ENCODE data around the gene SYT11. TPM values are rescaled to one million over a fixed set of nuclear protein-coding genes. Genes with fewer than 3 reads are reported as not detected.

Gene SYT11
- total RNA-seq, 1 experiment from 2014 or later = 6.1 TPM

- H3K36me3 Mint-ChIP-seq = peaks cover 63% of the 10 kb centered on the region
- no peaks in the 10 kb centered on the region for H3K9me3 Mint-ChIP-seq
- no peak overlapping the region for H3K27ac Mint-ChIP-seq
- no peak for TF ChIP-seq MYBL2 (CRISPR knock-in tag; IDR thresholded peaks at IDR 0.05)
- no peak for TF ChIP-seq PREB (CRISPR knock-in tag; IDR thresholded peaks at IDR 0.05; ENCODE audit: borderline replicate concordance)
- no peak for TF ChIP-seq E2F5 (CRISPR knock-in tag; IDR thresholded peaks at IDR 0.05)
- no peak for TF ChIP-seq OVOL2 (CRISPR knock-in tag; IDR thresholded peaks at IDR 0.05; ENCODE audit: borderline replicate concordance)
- TF ChIP-seq ATF2 (CRISPR knock-in tag; IDR thresholded peaks at IDR 0.05; ENCODE audit: borderline replicate concordance, low read depth) = no peak
- no peak for TF ChIP-seq ZNF423 (CRISPR knock-in tag; IDR thresholded peaks at IDR 0.05)
- TF ChIP-seq CBFB (CRISPR knock-in tag; IDR thresholded peaks at IDR 0.05; ENCODE audit: low read depth) = no peak
- no peak for TF ChIP-seq AR (CRISPR knock-in tag; IDR thresholded peaks at IDR 0.05)
- no peak for TF ChIP-seq SOX15 (CRISPR knock-in tag; IDR thresholded peaks at IDR 0.05)
- TF ChIP-seq SMAD4 (CRISPR knock-in tag; IDR thresholded peaks at IDR 0.05) = no peak
- TF ChIP-seq HMGXB4 (CRISPR knock-in tag; IDR thresholded peaks at IDR 0.05) = no peak
- TF ChIP-seq PRRX2 (CRISPR knock-in tag; IDR thresholded peaks at IDR 0.05) = no peak
- ATAC-seq = no peak
- H3K4me1 Mint-ChIP-seq = no peaks in the 10 kb centered on the region
- CTCF ChIA-PET = interaction anchor here (1.2 kb wide), 1 partner anchor 122 kb away, joined by 3 read pairs; no protein-coding TSS in a partner anchor
- no peak overlapping the region for H3K4me3 Mint-ChIP-seq
- DNase-seq (ENCODE audit: low spot score) = no peak
- POLR2A ChIA-PET = interaction anchor here (0.5 kb wide), 1 partner anchor 934 kb away, joined by 3 read pairs; no protein-coding TSS in a partner anchor
- no peaks in the 10 kb centered on the region for H3K27me3 Mint-ChIP-seq (ENCODE audit: low read depth)
Measured at GRCh38 chr1:155904261-155904660, 44.9 kb downstream of the SYT11 start.

- Mint-ChIP-seq H3K4me1 (peaks cover 13% of the 10 kb centered on the region), H3K9me3 (no peaks in the 10 kb centered on the region), H3K27me3 (ENCODE audit: low read depth) (no peaks in the 10 kb centered on the region), H3K36me3 (peaks cover 50% of the 10 kb centered on the region), H3K27ac (no peak overlapping the region), H3K4me3 (peak overlapping the region; percentile 95)
- POLR2A ChIA-PET = no interaction called here
- DNase-seq (ENCODE audit: low spot score) (no peak), ATAC-seq (no peak)
- CTCF ChIA-PET = no interaction called here
- TF ChIP-seq IRF2 (CRISPR knock-in tag; IDR thresholded peaks at IDR 0.05; ENCODE audit: borderline replicate concordance, low read depth) = no peak
- no peak for TF ChIP-seq ZMAT4 (CRISPR knock-in tag; IDR thresholded peaks at IDR 0.05)
- no peak for TF ChIP-seq TCF7 (CRISPR knock-in tag; IDR thresholded peaks at IDR 0.05; ENCODE audit: low read depth)
- TF ChIP-seq ZNF263 (CRISPR knock-in tag; IDR thresholded peaks at IDR 0.05; ENCODE audit: low read depth) = no peak
- TF ChIP-seq AR (CRISPR knock-in tag; IDR thresholded peaks at IDR 0.05) = no peak
- TF ChIP-seq MXD4 (CRISPR knock-in tag; IDR thresholded peaks at IDR 0.05; ENCODE audit: borderline replicate concordance) = no peak
- no peak for TF ChIP-seq JAZF1 (CRISPR knock-in tag; IDR thresholded peaks at IDR 0.05)
- no peak for TF ChIP-seq PREB (CRISPR knock-in tag; IDR thresholded peaks at IDR 0.05; ENCODE audit: borderline replicate concordance)
- TF ChIP-seq ZNF138 (CRISPR knock-in tag; conservative IDR thresholded peaks at IDR 0.05) = no peak
- TF ChIP-seq ZNF232 (CRISPR knock-in tag; IDR thresholded peaks at IDR 0.05) = no peak
- no peak for TF ChIP-seq ZNF416 (CRISPR knock-in tag; IDR thresholded peaks at IDR 0.05)
Measured at GRCh38 chr1:155909894-155910293, 50.5 kb downstream of the SYT11 start.
